ENCODE data around the gene NSUN4.

DNA sequence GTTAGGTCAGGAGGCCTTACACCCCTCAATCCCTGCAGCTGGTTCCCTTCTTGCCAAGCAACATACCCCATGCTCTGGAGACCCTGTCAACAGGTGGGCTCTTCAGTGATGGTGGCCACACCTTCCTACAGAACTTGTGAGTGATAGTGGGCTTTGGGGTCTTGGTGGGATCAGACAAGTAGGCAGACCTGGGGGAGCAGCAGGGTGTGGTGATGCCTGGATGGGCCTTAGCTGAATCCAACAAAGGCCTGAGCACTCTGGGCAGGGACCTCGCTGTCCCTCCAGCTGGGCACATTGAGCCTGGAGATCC lies 68.4 kb downstream of the NSUN4 start:
- TF ChIP-seq EZH2 (IDR thresholded peaks at IDR 0.05; ENCODE audit: borderline replicate concordance, low read length), result no peak
- TF ChIP-seq CTCF (IDR thresholded peaks at IDR 0.05; ENCODE audit: low read length), result no peak

Measured in OCI-LY1 (cell line).